Measurements from ENCODE around the gene LILRB1.
"Not testable (repeated sequence)": the region's sequence is repeated elsewhere in the genome, so short reads cannot be mapped to it uniquely, and the experiment has no call there.

LILRB1 gene

GRCh38 chr19:54630262-54630661 lies at the start of gene LILRB1:
LILRB1 (plus strand) TSS chr19:54630484; CDS start chr19:54631074, 590 bp downstream.
- DNase-seq, result not testable (repeated sequence)

- no peak for DNase-seq
Observed at GRCh38 chr19:54586397-54586796, 43.9 kb upstream of the LILRB1 start.

- no peak for DNase-seq
Observed at GRCh38 chr19:54587026-54587425, 43.3 kb upstream of the LILRB1 start.

- not testable (repeated sequence) for DNase-seq
Observed at GRCh38 chr19:54593445-54593844, 36.8 kb upstream of the LILRB1 start, which contains the start of gene LILRA1. LILRA1 (plus strand) TSS chr19:54593632; CDS start chr19:54594245, 613 bp downstream.

- DNase-seq, result not testable (repeated sequence)
Observed at GRCh38 chr19:54593931-54594626, 36.2 kb upstream of the LILRB1 start.

GRCh38 chr19:54594737-54595136 lies 35.5 kb upstream of the LILRB1 start:
- DNase-seq, result no peak

GRCh38 chr19:54595680-54596436 lies 34.4 kb upstream of the LILRB1 start:
- DNase-seq, result not testable (repeated sequence)

GRCh38 chr19:54600212-54600611 lies 30.1 kb upstream of the LILRB1 start:
- DNase-seq, result no peak

GRCh38 chr19:54606230-54606629 lies 24.1 kb upstream of the LILRB1 start:
- no peak for DNase-seq

GRCh38 chr19:54606891-54607784 lies 23.1 kb upstream of the LILRB1 start:
- DNase-seq, result no peak

GRCh38 chr19:54607785-54608150 lies 22.5 kb upstream of the LILRB1 start:
- DNase-seq, result no peak

GRCh38 chr19:54608205-54608604 lies 22.1 kb upstream of the LILRB1 start:
- no peak for DNase-seq

GRCh38 chr19:54608792-54609191 lies 21.5 kb upstream of the LILRB1 start:
- no peak for DNase-seq

GRCh38 chr19:54609356-54609791 lies 20.9 kb upstream of the LILRB1 start:
- DNase-seq, result no peak

- no peak for DNase-seq
Observed at GRCh38 chr19:54612428-54612827, 17.9 kb upstream of the LILRB1 start.

- DNase-seq, result no peak
Observed at GRCh38 chr19:54614726-54615125, 15.6 kb upstream of the LILRB1 start.

GRCh38 chr19:54616057-54616456 lies 14.2 kb upstream of the LILRB1 start:
- DNase-seq, result no peak

- no peak for DNase-seq
Observed at GRCh38 chr19:54616821-54617560, 13.3 kb upstream of the LILRB1 start.

- no peak for DNase-seq
Observed at GRCh38 chr19:54620464-54620863, 9.8 kb upstream of the LILRB1 start.

GRCh38 chr19:54622431-54622830 lies 7.9 kb upstream of the LILRB1 start:
- no peak for DNase-seq

GRCh38 chr19:54624234-54624633 lies 6.0 kb upstream of the LILRB1 start:
- DNase-seq, result not testable (repeated sequence)
